AG04450 (cell line): ENCODE results near the gene LGMN. TPM values are rescaled to one million over a fixed set of nuclear protein-coding genes. Genes with fewer than 3 reads are reported as not detected.

ENCODE experiments used
- CTCF ChIA-PET: fragments of 300-600, 350-600 bp; formaldehyde crosslinking; extraction: SDS; loops from one replicate; lab custom pipeline; 2022; ENCODE audit warnings: antibody characterized with exemption, inconsistent platforms; lab: Charles Lee
- POLR2A ChIA-PET: fragments of 350-600 bp; formaldehyde crosslinking; extraction: SDS; loops from one replicate; lab custom pipeline; 2021; ENCODE audit warnings: antibody characterized with exemption, inconsistent platforms; lab: Yijun Ruan, JAX
- DNase-seq: peaks from one replicate; pipeline ENCODE4 v3.0.0-alpha.2; 2011; ENCODE audit warnings: low read depth, low spot score
- H3K27ac ChIP-seq: one replicate; pipeline ENCODE4 v1.5.1; 2012; ENCODE audit warnings: low read depth, low read length, control low read depth
- H3K27me3 ChIP-seq: one replicate; pipeline ENCODE4 v1.6.0; 2012; ENCODE audit warnings: low read length; ENCODE audit not compliant: control insufficient read depth, insufficient read depth
- H3K4me3 ChIP-seq: 2 replicates; pipeline ENCODE4 v1.5.1; 2011; ENCODE audit warnings: mild to moderate bottlenecking, low read depth, low read length, control low read depth
- H3K9me3 ChIP-seq: 2 replicates; pipeline ENCODE4 v1.5.1; 2012; ENCODE audit warnings: low read length; ENCODE audit not compliant: control insufficient read depth, insufficient read depth
- CTCF ChIP-seq: IDR thresholded peaks from 2 replicates; pipeline ENCODE4 v1.5.1; 2011; ENCODE audit warnings: low read depth, low read length, control low read depth, inconsistent platforms
- polyA minus RNA-seq: library from RNA; depleted of rRNA, polyadenylated mRNA; stranded (reverse); fragments of >200 nt; gene quantifications from 2 replicates; pipeline ENCODE4 v1.2.3, GENCODE V29; 2011; rRNA and poly(A)+ RNA removed
- polyA plus RNA-seq: library from polyadenylated mRNA; depleted of rRNA; stranded (reverse); fragments of >200 nt; gene quantifications from 2 replicates; pipeline ENCODE4 v1.2.3, GENCODE V29; 2011; rRNA removed

Gene LGMN
- 21.8 and 23.4 TPM in 2 replicates for polyA plus RNA-seq
- polyA minus RNA-seq, result 12.8 and 14.2 TPM in 2 replicates

GRCh38 chr14:92748259-92749016 is at the start of gene LGMN:
Gene LGMN, minus strand, starts transcription at chr14:92748627. Its CDS starts 15,841 bp downstream, at chr14:92732786.
- peak; percentile 66 for DNase-seq
- Histone ChIP-seq H3K27me3 (peaks cover 8% of the 10 kb centered on the region), H3K9me3 (no peaks in the 10 kb centered on the region; the same call in 1 of the 2 replicates), H3K4me3 (peak within 1 kb of the TSS; percentile 69), H3K27ac (no peak within 1 kb of the TSS)
- ChIA-PET POLR2A (interaction anchor here (0.7 to 2.0 kb wide), 7 partner anchors 11 to 162 kb away, joined by 3 to 12 read pairs (median 4); no protein-coding TSS in a partner anchor), CTCF (no interaction called here)
- no peak for TF ChIP-seq CTCF

DNA sequence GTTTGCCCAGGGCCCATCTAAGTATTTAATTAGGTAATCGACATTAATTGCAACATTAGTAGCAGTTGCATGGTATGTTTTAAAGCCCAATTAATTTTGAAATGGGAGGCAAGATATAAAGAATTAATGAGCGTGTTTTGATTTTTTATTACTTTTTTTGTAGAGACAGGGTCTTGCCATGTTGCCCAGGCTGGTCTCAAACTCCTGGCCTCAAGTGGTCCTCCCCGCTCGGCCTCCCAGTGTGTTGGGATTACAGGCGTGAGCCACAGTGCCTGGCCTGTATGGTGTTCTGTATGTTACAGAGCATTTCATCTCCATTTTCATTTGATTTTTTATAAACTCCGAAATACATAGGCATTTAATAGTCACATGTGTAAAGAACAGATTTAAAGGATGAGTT is 46.5 kb upstream of the LGMN start:
- H3K4me3 ChIP-seq, result peak overlapping the region; percentile 99
- no peak for DNase-seq
- no peak for TF ChIP-seq CTCF
- ChIA-PET CTCF (interaction anchor here (1.0 to 1.8 kb wide), 2 partner anchors 28 to 108 kb away, joined by 3 to 7 read pairs; no protein-coding TSS in a partner anchor), POLR2A (no interaction called here)
- H3K27ac ChIP-seq, result no peak overlapping the region
- no peaks in the 10 kb centered on the region for H3K27me3 ChIP-seq
- H3K9me3 ChIP-seq, result no peaks in the 10 kb centered on the region; the same call in none of the 2 replicates

GRCh38 chr14:92794547-92794941 is 46.1 kb upstream of the LGMN start:
- Histone ChIP-seq H3K9me3 (no peaks in the 10 kb centered on the region; the same call in none of the 2 replicates), H3K4me3 (peak overlapping the region; percentile 99), H3K27me3 (no peaks in the 10 kb centered on the region), H3K27ac (peak overlapping the region; percentile 95)
- no peak for TF ChIP-seq CTCF
- ChIA-PET POLR2A (no interaction called here), CTCF (interaction anchor here (1.0 to 1.8 kb wide), 2 partner anchors 28 to 108 kb away, joined by 3 to 7 read pairs; no protein-coding TSS in a partner anchor)
- no peak for DNase-seq

- TF ChIP-seq CTCF, result no peak
- Histone ChIP-seq H3K4me3 (peak within 1 kb of the TSS; percentile 99), H3K27me3 (no peaks in the 10 kb centered on the region), H3K27ac (peak within 1 kb of the TSS; percentile 95), H3K9me3 (no peaks in the 10 kb centered on the region; the same call in none of the 2 replicates)
- DNase-seq, result peak; percentile 96
- CTCF ChIA-PET, result interaction anchor here (1.1 kb wide), 2 partner anchors 10 to 107 kb away, joined by 3 to 5 read pairs; no protein-coding TSS in a partner anchor
- POLR2A ChIA-PET, result no interaction called here
Observed at GRCh38 chr14:92793709-92794546, 45.5 kb upstream of the LGMN start, which contains the start of gene GOLGA5. Gene GOLGA5, plus strand, starts transcription at chr14:92794305. Its CDS starts 3,133 bp downstream, at chr14:92797438.
